B cell (primary cell): ENCODE data around the gene HK3. TPM values are rescaled to one million over a fixed set of nuclear protein-coding genes. Genes with fewer than 3 reads are reported as not detected.

Source experiments
- ATAC-seq: fragments of 200-7000 bp; cut with Tn5 transposase; one replicate; pipeline ENCODE4 v1.10.0; 2021; ENCODE audit warnings: low read depth, mild to moderate bottlenecking, moderate number of reproducible peaks, moderate library complexity
- CTCF ChIA-PET: fragments of 350-600 bp; sonication (Branson Sonifier 250); formaldehyde crosslinking; loops from one replicate; lab custom pipeline; 2021; ENCODE audit warnings: antibody characterized with exemption, inconsistent platforms; lab: Charles Lee
- POLR2A ChIA-PET: fragments of 350-600 bp; sonication (Branson Sonifier 250); formaldehyde crosslinking; loops from one replicate; lab custom pipeline; 2021; ENCODE audit warnings: antibody characterized with exemption; lab: Charles Lee
- DNase-seq: peaks from one replicate; pipeline ENCODE4 v3.0.0; 2013
- H2AFZ ChIP-seq: 2 replicates; pipeline ENCODE4 v1.6.1; 2012; ENCODE audit warnings: mild to moderate bottlenecking, low read depth, low read length; ENCODE audit not compliant: insufficient read depth, poor library complexity, severe bottlenecking
- H3K27ac ChIP-seq, 2 donors: 1 replicate in 1 of 2; 2 replicates in 1 of 2; pipeline ENCODE4 v1.5.1; 2012 to 2013; ENCODE audit warnings: low read length in 2 of 2, mild to moderate bottlenecking in 2 of 2, moderate library complexity in 1 of 2
- H3K27me3 ChIP-seq, 4 experiments: fragments of 200-600 bp in 1 of 4; sonication (generic) in 1 of 4; replicated peaks in 1 of 4; 1 replicate in 2 of 4; 2 replicates in 2 of 4; pipeline versions ENCODE4 v1.6.1 to v1.7.0; 2013 to 2016; ENCODE audit warnings: low read length in 3 of 4, mild to moderate bottlenecking in 2 of 4, mixed read lengths in 1 of 4, moderate library complexity in 1 of 4; ENCODE audit not compliant: insufficient read depth in 4 of 4, control insufficient read depth in 3 of 4; ENCODE audit errors: control extremely low read depth in 1 of 4
- H3K36me3 ChIP-seq, 2 experiments: replicated peaks in 1 of 2; 1 replicate in 1 of 2; 2 replicates in 1 of 2; pipeline versions ENCODE4 v1.6.1 to v1.7.1; 2013; ENCODE audit warnings: low read length in 1 of 2; ENCODE audit not compliant: insufficient read depth in 2 of 2, control insufficient read depth in 1 of 2; ENCODE audit errors: control extremely low read depth in 1 of 2, extremely low read depth in 1 of 2
- H3K4me1 ChIP-seq, 2 donors: fragments of 200-600 bp in 1 of 2; sonication (generic) in 1 of 2; 1 replicate in 1 of 2; 2 replicates in 1 of 2; pipeline versions ENCODE4 v1.5.1 to v1.6.1; 2013 to 2017; ENCODE audit warnings: low read length in 2 of 2; ENCODE audit not compliant: control insufficient read depth in 2 of 2, insufficient read depth in 2 of 2
- H3K4me2 ChIP-seq: replicated peaks from 2 replicates; pipeline ENCODE3; 2012; ENCODE audit warnings: mild to moderate bottlenecking, low read depth, low read length; ENCODE audit not compliant: poor library complexity, severe bottlenecking
- H3K4me3 ChIP-seq, 5 experiments: fragments of 200-600 bp in 1 of 5; sonication (generic) in 1 of 5; 1 replicate in 3 of 5; 2 replicates in 2 of 5; pipeline versions ENCODE4 v1.5.1 to v1.7.0; 2011 to 2016; ENCODE audit warnings: low read length in 4 of 5, mild to moderate bottlenecking in 4 of 5, low read depth in 2 of 5, control low read depth in 1 of 5, moderate library complexity in 1 of 5; ENCODE audit not compliant: insufficient read depth in 1 of 5; ENCODE audit errors: control extremely low read depth in 1 of 5, extremely low read depth in 1 of 5
- H3K79me2 ChIP-seq: fragments of 200-600 bp; sonication (generic); one replicate; pipeline ENCODE4 v1.6.0; 2016; ENCODE audit warnings: low read length; ENCODE audit not compliant: control insufficient read depth, insufficient read depth
- H3K9ac ChIP-seq: fragments of 200-600 bp; sonication (generic); 2 replicates; pipeline ENCODE4 v1.6.1; 2017; ENCODE audit warnings: mild to moderate bottlenecking, low read length, moderate library complexity
- H3K9me3 ChIP-seq, 3 donors: one replicate each; pipeline versions ENCODE4 v1.6.1 to v1.7.1; 2013; ENCODE audit warnings: low read length in 2 of 3; ENCODE audit not compliant: control insufficient read depth in 2 of 3, insufficient read depth in 1 of 3; ENCODE audit errors: control extremely low read depth in 1 of 3
- H4K20me1 ChIP-seq: 2 replicates; pipeline ENCODE4 v1.6.0; 2012; ENCODE audit warnings: mild to moderate bottlenecking, low read length; ENCODE audit not compliant: insufficient read depth, control insufficient read depth, poor library complexity, severe bottlenecking
- H3K27ac Mint-ChIP-seq: one replicate; pipeline ENCODE4 v1.8.0; 2021; ENCODE audit warnings: mixed read lengths
- H3K27me3 Mint-ChIP-seq: one replicate; pipeline ENCODE4 v1.8.0; 2021; ENCODE audit warnings: mixed read lengths
- H3K4me1 Mint-ChIP-seq: one replicate; pipeline ENCODE4 v1.8.0; 2021; ENCODE audit warnings: mixed read lengths
- H3K4me3 Mint-ChIP-seq: one replicate; pipeline ENCODE4 v1.8.0; 2021; ENCODE audit warnings: mixed read lengths
- H3K9me3 Mint-ChIP-seq: one replicate; pipeline ENCODE4 v1.8.0; 2022; ENCODE audit warnings: mixed read lengths; ENCODE audit not compliant: insufficient read depth
- EZH2 ChIP-seq: IDR thresholded peaks from 2 replicates; pipeline ENCODE4 v1.6.1; 2012; ENCODE audit warnings: borderline replicate concordance, low read depth, mild to moderate bottlenecking, moderate library complexity, low read length; ENCODE audit not compliant: insufficient read depth, poor library complexity, severe bottlenecking
- WGBS: methylation state at CpG from one replicate; pipeline ENCODE4 v1.1.5; 2013; ENCODE audit warnings: missing lambda C conversion rate; ENCODE audit not compliant: insufficient coverage; 5-methylcytosine and 5-hydroxymethylcytosine counted together
- intact Hi-C: fragments of 100-400 bp; cut with micrococcal nuclease; formaldehyde crosslinking; loops from one replicate; pipeline ENCODE4 v1.10.0; 2022
- polyA plus RNA-seq: library from polyadenylated mRNA; depleted of rRNA; stranded (reverse); fragments of >200 nt; gene quantifications from 2 replicates; pipeline ENCODE4 v1.2.3, GENCODE V29; 2012
- total RNA-seq, 2 donors: library from RNA; stranded (reverse); fragments of 120-200 nt in 1 of 2; gene quantifications; 1 replicate in 1 of 2; 2 replicates in 1 of 2; pipeline versions ENCODE4 v1.2.3 to v1.2.4, GENCODE V29; 2013 to 2022
- TF ChIP-seq, protein P1 (sequence below): fragments of 200-600 bp; IDR thresholded peaks from one replicate; pipeline ENCODE4 v1.8.0; 2022; ENCODE audit warnings: antibody characterized with exemption, mild to moderate bottlenecking

HK3 gene
- total and polyA plus RNA-seq, 2 donors (not counting 1 experiment from before 2014, with no cell fraction given), result 0.30 to 5.0 TPM

DNA sequence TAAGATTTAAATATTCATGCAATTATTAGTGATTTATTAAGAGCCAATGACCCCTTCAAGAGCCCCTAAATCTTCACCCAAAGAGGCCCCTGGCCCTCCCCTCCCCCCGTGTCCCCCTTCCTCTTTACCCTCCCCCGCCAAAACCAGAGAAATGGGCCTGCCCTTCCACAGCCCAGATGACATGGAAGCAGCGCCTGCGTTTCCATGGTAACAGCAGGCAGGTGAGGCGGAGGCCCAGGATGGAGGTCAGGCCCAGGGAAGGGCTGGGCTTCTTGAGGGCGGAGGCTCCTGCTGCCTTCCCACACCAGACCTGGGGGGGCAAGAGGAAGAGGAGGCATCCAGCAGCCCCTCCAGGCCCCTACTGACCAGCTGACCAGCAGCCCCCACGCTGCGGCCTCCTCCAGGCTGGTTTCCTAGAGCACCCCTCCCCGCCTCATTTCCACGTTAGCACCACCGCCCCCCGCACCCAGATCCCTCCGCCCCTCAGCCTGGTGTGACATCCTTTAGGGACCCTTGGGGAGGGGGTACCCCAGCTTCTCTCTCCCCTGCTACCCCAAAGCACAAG lies 51.3 kb downstream of the HK3 start:
- peaks cover 28% of the 10 kb centered on the region for H3K27me3 Mint-ChIP-seq
- 93% methylated on average over 9 of the region's 13 CpGs for WGBS

DNA sequence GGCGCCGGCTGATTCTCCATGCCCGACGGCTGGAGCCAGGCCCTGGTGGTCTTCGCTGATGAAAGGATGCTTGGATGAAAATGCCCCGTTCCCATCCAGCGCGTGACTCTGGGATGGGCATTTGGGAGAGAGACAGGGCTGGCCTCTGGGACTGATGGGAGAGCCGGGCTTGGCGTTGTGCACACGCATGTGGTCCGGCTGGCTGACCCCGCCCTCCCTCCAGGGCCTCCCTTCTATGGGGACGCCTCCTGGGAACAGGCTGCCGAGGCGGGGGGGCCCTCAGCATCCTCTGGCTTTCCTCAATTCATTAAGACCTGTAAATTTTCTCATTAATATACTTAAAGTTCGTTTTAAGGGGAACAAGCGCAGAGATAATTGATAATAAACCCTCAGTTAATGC lies 52.0 kb downstream of the HK3 start:
- H3K79me2 ChIP-seq, result no peaks in the 10 kb centered on the region

More for the DNA sequence above, 51.3 kb downstream of the HK3 start:
- CTCF ChIA-PET, result no interaction called here
- Histone ChIP-seq H2AFZ (no peak overlapping the region), H3K36me3 (no peaks in the 10 kb centered on the region), H3K4me1 (no peaks in the 10 kb centered on the region), H3K27ac (no peak overlapping the region), H4K20me1 (no peaks in the 10 kb centered on the region), H3K4me3 (no peak overlapping the region), H3K79me2 (no peaks in the 10 kb centered on the region), H3K27me3 (peaks cover 0 to 16% (median 0%) of the 10 kb centered on the region in 4 experiments), H3K9me3 (peaks cover 0 to 3% (median 0%) of the 10 kb centered on the region in 3 donors), H3K9ac (no peak overlapping the region), H3K4me2 (no peak overlapping the region)
- DNase-seq, result no peak
- intact Hi-C loops, result no loop called here
- POLR2A ChIA-PET, result no interaction called here
- TF ChIP-seq, protein P1, sequence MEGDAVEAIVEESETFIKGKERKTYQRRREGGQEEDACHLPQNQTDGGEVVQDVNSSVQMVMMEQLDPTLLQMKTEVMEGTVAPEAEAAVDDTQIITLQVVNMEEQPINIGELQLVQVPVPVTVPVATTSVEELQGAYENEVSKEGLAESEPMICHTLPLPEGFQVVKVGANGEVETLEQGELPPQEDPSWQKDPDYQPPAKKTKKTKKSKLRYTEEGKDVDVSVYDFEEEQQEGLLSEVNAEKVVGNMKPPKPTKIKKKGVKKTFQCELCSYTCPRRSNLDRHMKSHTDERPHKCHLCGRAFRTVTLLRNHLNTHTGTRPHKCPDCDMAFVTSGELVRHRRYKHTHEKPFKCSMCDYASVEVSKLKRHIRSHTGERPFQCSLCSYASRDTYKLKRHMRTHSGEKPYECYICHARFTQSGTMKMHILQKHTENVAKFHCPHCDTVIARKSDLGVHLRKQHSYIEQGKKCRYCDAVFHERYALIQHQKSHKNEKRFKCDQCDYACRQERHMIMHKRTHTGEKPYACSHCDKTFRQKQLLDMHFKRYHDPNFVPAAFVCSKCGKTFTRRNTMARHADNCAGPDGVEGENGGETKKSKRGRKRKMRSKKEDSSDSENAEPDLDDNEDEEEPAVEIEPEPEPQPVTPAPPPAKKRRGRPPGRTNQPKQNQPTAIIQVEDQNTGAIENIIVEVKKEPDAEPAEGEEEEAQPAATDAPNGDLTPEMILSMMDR, result no peak
- no peak for TF ChIP-seq EZH2
- Mint-ChIP-seq H3K4me3 (no peak overlapping the region), H3K9me3 (no peaks in the 10 kb centered on the region), H3K27ac (no peak overlapping the region), H3K4me1 (no peaks in the 10 kb centered on the region)
- ATAC-seq, result no peak

More for the DNA sequence above, 52.0 kb downstream of the HK3 start:
- H3K36me3 ChIP-seq, result no peaks in the 10 kb centered on the region
- Mint-ChIP-seq H3K4me1 (no peaks in the 10 kb centered on the region), H3K9me3 (no peaks in the 10 kb centered on the region), H3K27me3 (peaks cover 26% of the 10 kb centered on the region), H3K27ac (no peak overlapping the region), H3K4me3 (no peak overlapping the region)
- H3K9ac ChIP-seq, result no peak overlapping the region
- H4K20me1 ChIP-seq, result no peaks in the 10 kb centered on the region
- DNase-seq (no peak), ATAC-seq (no peak)
- H3K9me3 ChIP-seq, result peaks cover 0 to 3% (median 0%) of the 10 kb centered on the region in 3 donors
- 68% methylated on average over 10 of the region's 18 CpGs for WGBS
- no peak overlapping the region for H2AFZ ChIP-seq
- no peaks in the 10 kb centered on the region for H3K4me1 ChIP-seq
- H3K27ac ChIP-seq, result no peak overlapping the region
- POLR2A ChIA-PET, result no interaction called here
- no peak overlapping the region for H3K4me3 ChIP-seq
- H3K27me3 ChIP-seq, result peaks cover 0 to 16% (median 0%) of the 10 kb centered on the region in 4 experiments
- CTCF ChIA-PET, result no interaction called here
- H3K4me2 ChIP-seq, result no peak overlapping the region
- intact Hi-C loops, result no loop called here
- TF ChIP-seq, protein P1, result no peak
- no peak for TF ChIP-seq EZH2
